Gastrocnemius medialis (tissue), 4 donors: ENCODE results near the gene SHCBP1L. TPM values are rescaled to one million over a fixed set of nuclear protein-coding genes. Genes with fewer than 3 reads are reported as not detected.
A peak's percentile ranks its signal among the peaks of the same experiment; 100 is the strongest.

Source experiments
- ATAC-seq, 2 donors: fragments of 150-250 bp; one replicate each; pipeline ENCODE4 v1.9.1; 2016
- DNase-seq, 2 donors: peaks; one replicate each; pipeline ENCODE4 v3.0.0-alpha.2; 2019
- H3K27ac ChIP-seq, 4 donors: fragments of 200-600 bp; sonication (generic); 1 replicate in 1 of 4; 2 replicates in 3 of 4; pipeline ENCODE4 v1.5.1; 2016 to 2018; ENCODE audit warnings: mild to moderate bottlenecking in 2 of 4, moderate library complexity in 1 of 4
- H3K27me3 ChIP-seq, 3 donors: fragments of 200-600 bp; sonication (generic) in 2 of 3; 1 replicate in 1 of 3; 2 replicates in 2 of 3; pipeline versions ENCODE4 v1.5.1 to v1.6.0; 2016 to 2019; ENCODE audit warnings: mild to moderate bottlenecking in 1 of 3, moderate library complexity in 1 of 3
- H3K36me3 ChIP-seq, 2 donors: fragments of 200-600 bp; sonication (generic) in 1 of 2; one replicate each; pipeline ENCODE4 v1.5.1; 2017 to 2018
- H3K4me1 ChIP-seq, 2 donors: fragments of 200-600 bp; sonication (generic) in 1 of 2; one replicate each; pipeline ENCODE4 v1.5.1; 2016 to 2017; ENCODE audit warnings: mild to moderate bottlenecking in 2 of 2
- H3K4me3 ChIP-seq, 4 donors: fragments of 200-600 bp; sonication (generic) in 3 of 4; 1 replicate in 1 of 4; 2 replicates in 3 of 4; pipeline ENCODE4 v1.5.1; 2016 to 2019; ENCODE audit warnings: mild to moderate bottlenecking in 2 of 4
- H3K9me3 ChIP-seq, 3 donors: fragments of 200-600 bp; sonication (generic) in 2 of 3; 1 replicate in 1 of 3; 2 replicates in 2 of 3; pipeline ENCODE4 v1.5.1; 2016 to 2019
- CTCF ChIP-seq, 5 experiments: fragments of 450-650 bp in 3 of 5; fragments of 200-600 bp in 2 of 5; sonication (generic) in 2 of 5; IDR thresholded peaks in 4 of 5; conservative IDR thresholded peaks in 1 of 5; 1 replicate in 4 of 5; 2 replicates in 1 of 5; pipeline ENCODE4 v1.5.1; 2016 to 2019; ENCODE audit warnings: antibody characterized with exemption in 5 of 5, mild to moderate bottlenecking in 3 of 5, moderate library complexity in 3 of 5
- POLR2A ChIP-seq, 2 donors: fragments of 450-650 bp; IDR thresholded peaks; one replicate each; pipeline ENCODE4 v1.6.1; 2017; ENCODE audit warnings: antibody characterized with exemption in 2 of 2, mild to moderate bottlenecking in 2 of 2, moderate library complexity in 2 of 2
- in situ Hi-C, 4 donors: fragments of 200-750 bp; cut with MboI; loops; one replicate each; pipeline versions ENCODE4 v1.15.0 to v1.8.0; 2017; ENCODE audit warnings: low sequenced_read_pairs in 4 of 4
- intact Hi-C: fragments of 100-400 bp; cut with DNase I; formaldehyde crosslinking; loops from one replicate; pipeline ENCODE4 v1.15.1; 2023; ENCODE audit warnings: low total_unique reads
- total RNA-seq, 4 donors: library from RNA; depleted of rRNA; stranded (reverse); fragments of >200 nt; gene quantifications; one replicate each; pipeline versions ENCODE4 v1.1.0 to v1.2.3, GENCODE V29; 2016

The SHCBP1L gene
- total RNA-seq, 4 donors from 2014 or later, result not detected

GRCh38 chr1:182877331-182877730 lies 75.6 kb downstream of the SHCBP1L start:
- in situ Hi-C loops (no loop called here), intact Hi-C loops (no loop called here)
- no peaks in the 10 kb centered on the region for H3K4me1 ChIP-seq
- H3K27me3 ChIP-seq, result no peaks in the 10 kb centered on the region
- H3K4me3 ChIP-seq, result no peak overlapping the region
- ATAC-seq, result no peak
- TF ChIP-seq POLR2A (IDR thresholded peaks at IDR 0.05), result no peak
- no peak for TF ChIP-seq CTCF (IDR thresholded peaks at IDR 0.05 in 4 of 5, conservative IDR thresholded peaks at IDR 0.05 in 1 of 5)
- no peak for DNase-seq
- peaks cover 6 to 100% of the 10 kb centered on the region in 2 donors for H3K36me3 ChIP-seq
- H3K9me3 ChIP-seq, result no peaks in the 10 kb centered on the region
- no peak overlapping the region for H3K27ac ChIP-seq

GRCh38 chr1:182875889-182876288 lies 77.1 kb downstream of the SHCBP1L start:
- Histone ChIP-seq H3K27ac (peak overlapping the region in 2 of 4 donors; percentile 0 to 21), H3K4me3 (no peak overlapping the region), H3K9me3 (no peaks in the 10 kb centered on the region), H3K36me3 (peaks cover 6 to 100% of the 10 kb centered on the region in 2 donors), H3K4me1 (no peaks in the 10 kb centered on the region), H3K27me3 (no peaks in the 10 kb centered on the region)
- DNase-seq, result no peak
- no peak for ATAC-seq
- TF ChIP-seq CTCF (IDR thresholded peaks at IDR 0.05 in 4 of 5, conservative IDR thresholded peaks at IDR 0.05 in 1 of 5), result no peak
- no peak for TF ChIP-seq POLR2A (IDR thresholded peaks at IDR 0.05)
- in situ Hi-C loops (no loop called here), intact Hi-C loops (no loop called here)

GRCh38 chr1:182872881-182873280 lies 80.1 kb downstream of the SHCBP1L start:
- in situ Hi-C loops, result loop anchor here in 1 of 4 donors (25.0 kb wide), 1 partner anchor 664 kb away; no protein-coding TSS in a partner anchor

GRCh38 chr1:182869241-182869666 lies 83.7 kb downstream of the SHCBP1L start:
- no peak for TF ChIP-seq POLR2A (IDR thresholded peaks at IDR 0.05)
- no peak for TF ChIP-seq CTCF (IDR thresholded peaks at IDR 0.05 in 4 of 5, conservative IDR thresholded peaks at IDR 0.05 in 1 of 5)
- in situ Hi-C loops (loop anchor here in 1 of 4 donors (25.0 kb wide), 1 partner anchor 668 kb away; no protein-coding TSS in a partner anchor), intact Hi-C loops (no loop called here)
- Histone ChIP-seq H3K27ac (no peak overlapping the region), H3K4me1 (no peaks in the 10 kb centered on the region), H3K4me3 (no peak overlapping the region), H3K27me3 (no peaks in the 10 kb centered on the region), H3K36me3 (peaks cover 3 to 99% of the 10 kb centered on the region in 2 donors), H3K9me3 (no peaks in the 10 kb centered on the region)
- ATAC-seq (no peak), DNase-seq (no peak)

More at GRCh38 chr1:182872881-182873280, 80.1 kb downstream of the SHCBP1L start:
- Histone ChIP-seq H3K36me3 (peaks cover 3 to 100% of the 10 kb centered on the region in 2 donors), H3K9me3 (no peaks in the 10 kb centered on the region), H3K4me3 (no peak overlapping the region), H3K4me1 (no peaks in the 10 kb centered on the region), H3K27ac (no peak overlapping the region), H3K27me3 (no peaks in the 10 kb centered on the region)
- ATAC-seq (no peak), DNase-seq (no peak)
- TF ChIP-seq CTCF (IDR thresholded peaks at IDR 0.05 in 4 of 5, conservative IDR thresholded peaks at IDR 0.05 in 1 of 5), result no peak
- no peak for TF ChIP-seq POLR2A (IDR thresholded peaks at IDR 0.05)
- intact Hi-C loops, result no loop called here

- Histone ChIP-seq H3K27me3 (no peaks in the 10 kb centered on the region), H3K36me3 (peaks cover 0 to 99% of the 10 kb centered on the region in 2 donors), H3K9me3 (no peaks in the 10 kb centered on the region), H3K27ac (no peak overlapping the region), H3K4me1 (no peaks in the 10 kb centered on the region), H3K4me3 (no peak overlapping the region)
- in situ Hi-C loops (loop anchor here in 1 of 4 donors (25.0 kb wide), 1 partner anchor 669 kb away; no protein-coding TSS in a partner anchor), intact Hi-C loops (no loop called here)
- no peak for TF ChIP-seq CTCF (IDR thresholded peaks at IDR 0.05 in 4 of 5, conservative IDR thresholded peaks at IDR 0.05 in 1 of 5)
- TF ChIP-seq POLR2A (IDR thresholded peaks at IDR 0.05), result no peak
- no peak for DNase-seq
- ATAC-seq, result no peak
These were observed 85.1 kb downstream of the SHCBP1L start for GRCh38 chr1:182867861-182868260.
